ENCODE results near the gene PEX13.

PEX13 gene

GRCh38 chr2:61065714-61066709, 48.5 kb downstream of the PEX13 start, which contains the start of gene SANBR:
SANBR (plus strand) TSS chr2:61065871; CDS start chr2:61070351, 4,480 bp downstream.
- peak; percentile 89 for DNase-seq

GRCh38 chr2:61074100-61074499, 56.6 kb downstream of the PEX13 start:
- no peak for DNase-seq

GRCh38 chr2:61085883-61086282, 68.4 kb downstream of the PEX13 start:
- DNase-seq: no peak

- no peak for DNase-seq
Measured at GRCh38 chr2:61089797-61090196, 72.3 kb downstream of the PEX13 start.

GRCh38 chr2:61090386-61090921, 72.9 kb downstream of the PEX13 start:
- no peak for DNase-seq

GRCh38 chr2:61091485-61091884, 74.0 kb downstream of the PEX13 start:
- no peak for DNase-seq

GRCh38 chr2:61096438-61096837, 78.9 kb downstream of the PEX13 start:
- DNase-seq: no peak

GRCh38 chr2:61100801-61101200, 83.3 kb downstream of the PEX13 start:
- DNase-seq: no peak

All from right kidney (tissue), 1 donor.